Inferior parietal cortex (tissue), 1 donor: ENCODE measurements around the gene FAM163B.

ENCODE experiments used
- DNase-seq: peaks from one replicate; pipeline ENCODE4 v3.0.0-alpha.2; 2016; ENCODE audit errors: extremely low spot score

The FAM163B gene

GRCh38 chr9:133599470-133600173 is 9.6 kb downstream of the FAM163B start:
- DNase-seq: no peak

- DNase-seq: no peak
Observed at GRCh38 chr9:133598978-133599377, 10.2 kb downstream of the FAM163B start.

GRCh38 chr9:133597316-133597957 is 11.8 kb downstream of the FAM163B start:
- no peak for DNase-seq

GRCh38 chr9:133595910-133596309 is 13.3 kb downstream of the FAM163B start:
- no peak for DNase-seq

GRCh38 chr9:133594310-133594709 is 14.9 kb downstream of the FAM163B start:
- no peak for DNase-seq

GRCh38 chr9:133593587-133594253 is 15.5 kb downstream of the FAM163B start:
- DNase-seq: no peak

- no peak for DNase-seq
Observed at GRCh38 chr9:133592731-133593409, 16.3 kb downstream of the FAM163B start.

- DNase-seq: no peak
Observed at GRCh38 chr9:133591985-133592384, 17.2 kb downstream of the FAM163B start.

- DNase-seq: no peak
Observed at GRCh38 chr9:133591116-133591910, 17.9 kb downstream of the FAM163B start.

- DNase-seq: no peak
Observed at GRCh38 chr9:133590231-133590855, 18.8 kb downstream of the FAM163B start.

GRCh38 chr9:133589454-133590227 is 19.5 kb downstream of the FAM163B start:
- no peak for DNase-seq

- DNase-seq: no peak
Observed at GRCh38 chr9:133587466-133587865, 21.7 kb downstream of the FAM163B start.

GRCh38 chr9:133587051-133587450 is 22.1 kb downstream of the FAM163B start:
- no peak for DNase-seq

- no peak for DNase-seq
Observed at GRCh38 chr9:133585481-133586351, 23.5 kb downstream of the FAM163B start.

- DNase-seq: no peak
Observed at GRCh38 chr9:133584559-133585476, 24.4 kb downstream of the FAM163B start.

GRCh38 chr9:133584167-133584558 is 25.0 kb downstream of the FAM163B start:
- no peak for DNase-seq

GRCh38 chr9:133583586-133583985 is 25.6 kb downstream of the FAM163B start:
- DNase-seq: no peak

- no peak for DNase-seq
Observed at GRCh38 chr9:133583111-133583510, 26.1 kb downstream of the FAM163B start.
